Activated CD4-positive, CD25-positive, alpha-beta regulatory T cell treated with anti-CD3 and anti-CD28 coated beads, Interleukin-2, amount 50 U/mL, for 16 hours (primary cell): Measurements from ENCODE around the gene PPP2R1A.

ENCODE experiments used
- DNase-seq: peaks from one replicate; pipeline ENCODE4 v3.0.0-alpha.2; 2020; ENCODE audit warnings: low read depth, low spot score

The PPP2R1A gene

DNA sequence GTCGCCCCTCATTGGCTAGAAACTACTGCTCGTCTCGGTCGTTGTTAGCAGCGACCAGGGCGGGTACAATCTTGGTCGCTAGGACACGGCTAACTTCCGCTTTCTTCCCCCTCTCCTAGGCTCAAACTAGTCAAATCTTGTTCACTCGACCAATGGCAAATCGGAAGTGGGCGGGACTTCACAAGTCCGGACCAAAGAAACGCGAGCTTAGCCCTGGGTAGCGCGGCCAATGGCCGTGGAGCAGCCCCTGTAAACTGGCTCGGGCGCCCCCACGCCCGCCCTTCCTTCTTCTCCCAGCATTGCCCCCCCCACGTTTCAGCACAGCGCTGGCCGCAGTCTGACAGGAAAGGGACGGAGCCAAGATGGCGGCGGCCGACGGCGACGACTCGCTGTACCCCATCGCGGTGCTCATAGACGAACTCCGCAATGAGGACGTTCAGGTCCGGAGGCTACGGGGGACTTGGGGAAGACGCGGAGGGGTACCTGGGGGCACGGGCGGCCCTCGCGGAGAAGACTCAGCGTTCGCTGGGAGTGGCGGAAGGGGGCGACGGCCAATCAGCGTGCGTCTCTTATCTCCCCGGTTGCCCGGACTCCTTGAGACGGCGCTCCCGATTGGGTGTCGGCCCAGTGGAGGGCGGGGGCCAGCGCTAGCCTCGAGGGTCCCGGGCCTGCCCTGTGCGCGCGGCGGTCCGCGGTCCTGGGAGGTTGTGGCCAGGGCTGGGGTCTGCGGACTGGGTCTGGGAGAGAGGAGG, at the start of gene PPP2R1A:
Gene PPP2R1A (plus strand): TSS at position 318 of the 752 bp plus-strand sequence. CDS start 45 bp downstream, at position 363.
- peak; percentile 98 for DNase-seq

DNA sequence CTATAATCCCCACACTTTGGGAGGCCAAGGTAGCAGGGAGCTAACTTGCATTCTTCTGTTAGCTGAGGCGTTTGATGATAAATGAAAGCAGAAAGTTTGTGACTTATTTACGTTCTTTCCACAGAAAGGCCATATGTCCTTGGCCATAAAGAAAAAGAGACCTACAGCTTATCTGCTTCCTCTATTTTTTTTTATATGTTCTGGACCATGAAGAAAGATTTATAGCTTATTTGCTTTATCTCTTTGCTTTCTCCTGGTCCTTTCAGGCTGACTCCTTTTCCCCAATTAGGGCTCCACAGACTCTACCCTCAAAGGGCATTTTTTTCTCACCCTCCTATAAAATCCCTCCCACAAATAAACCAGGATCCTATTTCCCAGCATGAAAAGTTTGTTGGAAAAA, 48.6 kb upstream of the PPP2R1A start:
- DNase-seq: no peak

- no peak for DNase-seq
These were observed 47.8 kb upstream of the PPP2R1A start for GRCh38 chr19:52142001-52142595.

DNA sequence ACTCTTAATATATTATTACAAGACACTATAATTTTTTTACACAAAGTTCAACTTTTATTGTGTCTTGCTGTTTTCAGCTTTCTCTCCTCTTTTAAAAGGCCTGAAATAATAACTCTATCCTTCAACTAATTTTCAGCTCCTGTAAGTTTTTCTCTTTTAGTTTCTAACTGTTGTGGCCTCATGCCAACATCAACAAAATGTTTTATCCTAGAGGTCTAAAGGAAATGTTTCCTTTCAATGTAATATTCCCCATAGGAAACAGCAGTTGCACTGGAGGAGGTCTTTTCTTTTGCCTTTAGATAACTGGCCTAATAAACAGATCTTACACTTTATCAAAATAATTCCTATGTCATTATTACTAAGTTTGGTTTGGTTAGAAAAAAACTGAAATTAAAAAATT, 41.6 kb upstream of the PPP2R1A start:
- DNase-seq: no peak

DNA sequence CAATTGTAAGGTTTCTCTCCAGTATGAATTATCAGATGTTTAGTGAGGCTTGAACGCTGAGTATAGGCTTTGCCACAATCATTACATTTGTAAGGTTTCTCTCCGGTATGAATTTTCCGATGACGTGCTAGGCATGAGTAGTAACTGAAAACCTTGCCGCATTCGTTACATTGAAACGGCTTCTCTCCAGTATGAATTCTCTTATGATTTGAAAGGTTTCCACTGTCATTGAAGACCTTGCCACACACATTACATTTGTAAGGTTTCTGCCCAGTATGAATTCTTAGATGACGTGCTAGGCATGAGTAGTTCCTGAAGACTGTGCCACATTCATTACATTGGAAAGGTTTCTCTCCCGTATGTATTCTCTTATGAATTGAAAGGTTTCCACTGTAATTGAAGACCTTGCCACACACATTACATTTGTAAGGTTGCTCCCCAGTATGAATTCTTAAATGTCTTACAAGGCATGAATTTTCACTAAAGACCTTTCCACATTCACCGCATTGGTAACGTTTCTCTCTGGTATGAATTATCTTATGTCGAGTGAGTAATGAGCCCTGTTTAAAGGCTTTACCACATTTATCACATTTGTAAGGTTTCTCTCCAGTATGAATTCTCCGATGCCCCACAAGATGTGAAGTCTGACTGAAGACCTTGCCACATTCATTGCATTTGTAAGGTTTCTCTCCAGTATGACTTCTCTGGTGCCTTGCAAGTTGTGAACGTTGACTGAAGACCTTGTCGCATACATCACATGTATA, 34.1 kb upstream of the PPP2R1A start:
- DNase-seq: no peak

GRCh38 chr19:52170304-52170703, 19.5 kb upstream of the PPP2R1A start:
- no peak for DNase-seq

DNA sequence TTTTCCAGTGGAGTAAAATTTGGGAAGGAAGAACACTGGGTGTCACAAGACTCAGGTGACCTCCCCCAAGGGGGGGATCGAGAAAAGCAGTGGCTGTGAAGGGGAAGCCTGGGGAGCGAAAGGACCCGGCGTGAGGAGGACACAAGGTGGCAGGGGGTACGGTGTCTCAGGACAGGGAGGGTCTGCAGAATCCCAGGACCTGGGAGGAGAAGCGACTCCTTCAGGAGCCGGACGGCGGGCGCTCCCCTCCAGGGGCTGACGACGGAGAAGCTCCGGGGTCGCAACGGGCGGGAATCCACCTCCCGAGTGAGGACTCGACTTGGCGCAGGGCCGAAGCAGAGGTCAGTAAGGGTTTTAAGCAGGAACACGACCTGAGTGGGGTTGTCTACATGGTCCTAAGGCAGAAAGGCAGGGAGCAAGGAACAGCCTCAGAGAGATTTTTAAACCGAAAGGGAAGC, 19.0 kb upstream of the PPP2R1A start:
- no peak for DNase-seq

DNA sequence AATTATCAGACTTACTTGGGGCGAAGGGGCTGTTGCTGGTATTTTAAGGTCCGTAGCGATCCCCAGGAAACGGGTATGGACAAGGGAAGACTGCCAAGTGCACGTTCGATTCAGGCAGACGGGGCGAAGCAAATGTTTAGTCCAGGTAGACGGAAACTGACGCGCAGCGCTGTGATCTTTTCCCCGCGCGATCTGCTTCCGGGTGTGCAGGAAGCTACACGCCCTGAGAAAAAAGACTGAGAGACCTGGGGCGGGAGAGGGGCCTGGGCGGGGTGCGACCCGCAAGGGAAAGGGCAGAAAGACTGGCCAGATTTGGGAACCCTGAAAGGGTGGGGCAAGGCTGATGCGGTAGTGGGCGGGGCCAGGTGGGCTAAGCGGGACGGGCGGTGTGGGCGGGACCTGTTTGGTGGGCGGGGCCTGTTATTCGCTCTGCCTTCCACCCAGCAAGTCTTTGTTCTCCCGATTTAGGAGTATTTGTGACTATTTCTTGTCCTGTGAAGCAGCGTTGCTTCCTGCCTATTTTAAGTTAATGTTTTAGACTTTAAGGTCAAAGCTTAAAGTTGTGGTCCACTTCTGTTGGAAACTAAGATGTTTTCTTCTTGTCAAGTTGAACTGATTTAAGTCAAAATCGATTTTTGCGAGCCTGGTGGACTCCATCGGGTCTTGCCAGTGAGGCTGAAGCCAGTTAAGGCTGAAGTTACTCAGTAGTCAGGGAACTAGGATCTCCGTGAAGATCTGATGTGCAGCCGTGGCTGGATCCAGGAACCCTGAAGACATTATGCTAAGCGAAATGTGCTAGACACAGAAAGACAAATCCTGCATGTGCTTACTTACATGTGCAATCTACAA, 18.3 kb upstream of the PPP2R1A start, which contains the start of gene ZNF836:
Gene ZNF836 (minus strand): TSS at position 301 of the 849 bp plus-strand sequence. CDS start 3,549 bp downstream, outside the sequence.
- peak; percentile 73 for DNase-seq

GRCh38 chr19:52172347-52172746, 17.5 kb upstream of the PPP2R1A start:
- DNase-seq: no peak

GRCh38 chr19:52176574-52176973, 13.3 kb upstream of the PPP2R1A start:
- no peak for DNase-seq

GRCh38 chr19:52187407-52187806, 2.4 kb upstream of the PPP2R1A start:
- no peak for DNase-seq

GRCh38 chr19:52188822-52189734, 774 bp upstream of the PPP2R1A start:
- no peak for DNase-seq

- no peak for DNase-seq
These were observed 838 bp downstream of the PPP2R1A start for GRCh38 chr19:52190487-52191293.

DNA sequence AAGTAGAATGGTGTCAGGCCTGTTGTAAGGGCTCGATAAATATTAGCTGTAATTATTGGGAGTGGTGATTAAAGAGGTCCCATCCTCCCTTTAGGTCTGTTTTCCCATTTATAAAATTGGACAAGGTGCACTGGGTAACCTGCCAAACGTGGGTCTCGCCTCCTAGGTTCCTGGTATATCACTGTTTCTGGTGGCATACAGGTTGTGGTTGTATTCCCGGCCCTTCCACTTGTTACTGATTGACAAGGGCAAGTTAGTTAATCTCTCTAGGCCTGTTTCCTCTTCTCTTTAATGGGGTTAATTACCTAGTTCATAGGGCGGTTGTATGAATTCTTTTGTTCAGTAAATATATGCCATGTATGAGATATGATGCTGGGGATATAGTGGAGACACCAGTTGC, 1.5 kb downstream of the PPP2R1A start:
- DNase-seq: no peak

DNA sequence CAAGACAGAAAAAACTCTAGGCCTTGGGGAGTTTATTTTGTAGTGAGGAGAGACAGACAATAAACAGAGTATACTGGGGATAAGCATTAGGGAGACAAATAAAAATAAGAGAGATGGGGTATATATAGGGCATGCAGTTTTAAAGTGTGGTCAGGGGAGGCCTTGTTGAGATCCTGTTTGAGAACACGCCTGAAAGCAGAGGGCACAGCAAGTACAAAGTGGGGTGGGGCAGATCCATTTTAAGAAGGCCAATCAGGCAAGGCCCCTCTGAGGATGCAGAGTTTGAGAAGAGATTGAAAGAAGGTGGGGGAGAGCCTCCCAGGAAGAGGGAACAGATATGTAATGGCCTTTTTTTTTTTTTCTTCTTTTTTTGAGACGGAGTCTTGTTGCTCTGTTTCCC, 2.1 kb downstream of the PPP2R1A start:
- DNase-seq: no peak

DNA sequence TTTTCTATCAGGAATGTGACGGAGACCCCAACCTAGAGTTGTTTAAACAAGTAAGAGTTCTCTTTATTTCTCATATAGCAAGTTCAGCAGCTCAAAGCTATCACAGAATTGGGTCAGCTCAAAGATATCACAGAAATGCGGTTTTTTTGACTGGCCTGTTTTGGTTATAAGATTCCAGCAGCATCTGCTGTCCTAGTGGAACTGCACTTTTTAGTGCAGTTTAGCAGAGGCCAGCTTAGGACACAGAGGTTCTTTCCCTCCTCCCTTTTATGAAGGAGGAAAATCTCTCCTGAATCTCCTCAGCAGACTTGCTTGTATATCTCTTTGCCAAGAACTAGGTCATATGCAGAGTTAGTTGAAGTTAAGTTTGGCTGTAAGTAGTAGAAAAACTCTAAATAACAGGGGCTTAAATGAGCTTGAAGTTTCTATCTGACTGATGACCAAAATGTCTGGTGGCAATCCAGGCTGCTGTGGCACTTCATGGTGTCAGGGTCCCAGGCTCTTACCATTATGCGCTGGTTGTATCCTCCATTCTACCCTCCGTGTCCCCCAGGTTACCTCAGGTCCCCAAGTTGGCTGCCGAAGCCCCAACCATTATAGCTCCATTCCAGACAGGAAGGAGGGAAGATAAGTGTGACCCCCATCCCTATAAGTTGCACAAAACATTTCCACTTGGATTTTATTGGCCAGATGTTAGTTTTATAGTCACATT, 6.6 kb downstream of the PPP2R1A start:
- DNase-seq: no peak

DNA sequence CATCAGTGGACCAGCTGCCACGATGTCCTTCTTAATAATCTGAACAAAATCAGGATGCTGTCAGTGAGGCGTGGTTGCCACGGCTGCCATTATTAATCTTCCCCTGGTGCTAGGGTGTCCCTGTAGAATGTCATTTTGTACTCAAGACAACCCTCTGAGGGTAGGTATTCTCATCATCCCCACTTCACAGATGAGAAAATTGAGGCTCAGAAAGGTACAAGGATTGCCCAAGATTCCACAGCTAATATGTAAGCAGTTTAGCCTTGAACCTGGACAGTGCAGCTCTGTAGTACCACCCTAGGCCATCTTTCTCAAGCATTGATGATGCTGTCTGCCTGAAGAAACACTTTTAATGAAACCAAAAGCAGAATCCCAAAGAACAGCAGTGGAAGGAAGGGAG, 8.1 kb downstream of the PPP2R1A start:
- no peak for DNase-seq

DNA sequence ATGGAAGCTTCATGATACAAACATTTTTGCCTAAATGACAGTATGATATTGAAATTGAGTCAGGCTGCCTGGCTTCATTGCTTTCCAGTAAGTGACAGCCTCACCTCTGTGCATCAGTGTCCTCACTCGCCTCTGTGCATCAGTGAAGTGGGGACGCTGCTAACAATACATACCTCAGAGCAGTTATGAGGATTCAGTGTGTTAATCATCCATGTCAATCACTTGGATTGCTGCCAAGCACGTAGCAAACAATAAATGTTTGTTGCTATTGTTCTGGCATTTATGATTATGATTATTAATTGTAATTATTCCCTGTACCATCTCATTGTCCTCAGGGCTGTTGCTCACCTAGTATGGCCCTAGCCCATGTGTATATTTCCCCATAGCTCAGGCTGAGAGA, 8.8 kb downstream of the PPP2R1A start:
- DNase-seq: no peak

DNA sequence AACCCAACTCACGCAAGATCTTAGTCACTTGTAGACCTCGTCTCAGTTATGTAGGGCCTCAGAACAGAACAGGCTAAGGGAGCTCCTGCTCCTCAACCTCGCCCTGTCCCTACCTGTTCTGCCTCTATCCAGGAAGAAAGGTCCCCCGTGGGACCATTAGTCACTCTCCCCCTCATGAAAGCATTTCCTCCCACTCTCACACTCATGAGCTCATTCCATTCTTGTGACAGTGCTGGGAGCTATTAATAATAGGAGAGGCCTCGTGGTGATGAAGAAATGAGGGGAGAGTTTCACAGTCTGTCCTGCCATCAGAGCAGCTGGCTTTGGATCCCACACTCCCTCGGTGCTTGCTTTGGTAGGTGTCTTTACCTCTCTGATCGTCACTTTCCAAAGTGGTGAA, 10.2 kb downstream of the PPP2R1A start:
- DNase-seq: no peak
